Activated naive CD4-positive, alpha-beta T cell treated with anti-CD3 and anti-CD28 coated beads, Interleukin-2, amount 50 U/mL, for 72 hours (primary cell): ENCODE data around the gene MRPL4. TPM values are rescaled to one million over a fixed set of nuclear protein-coding genes. Genes with fewer than 3 reads are reported as not detected.

Source experiments
- ATAC-seq, 2 donors: fragments of 150-1000 bp; cut with Tn5 transposase; 2 replicates each; pipeline ENCODE4 v1.10.0; 2021; ENCODE audit warnings: mild to moderate bottlenecking in 2 of 2, moderate library complexity in 2 of 2
- DNase-seq, 2 donors: peaks; one replicate each; pipeline ENCODE4 v3.0.0; 2021 to 2022; ENCODE audit warnings: low spot score in 2 of 2
- H3K27ac Mint-ChIP-seq, 2 donors: one replicate each; pipeline ENCODE4 v1.8.0; 2022; ENCODE audit warnings: mild to moderate bottlenecking in 2 of 2, mixed read lengths in 2 of 2
- H3K36me3 Mint-ChIP-seq, 2 donors: one replicate each; pipeline ENCODE4 v1.8.0; 2022; ENCODE audit warnings: mixed read lengths in 2 of 2
- H3K9me3 Mint-ChIP-seq, 2 donors: one replicate each; pipeline ENCODE4 v1.8.0; 2022; ENCODE audit warnings: mixed read lengths in 2 of 2
- total RNA-seq, 2 donors: library from RNA; stranded (reverse); gene quantifications; one replicate each; pipeline ENCODE4 v1.2.3, GENCODE V29; 2022

MRPL4 gene
- total RNA-seq, 2 donors from 2014 or later: 79.0 to 121 TPM

DNA sequence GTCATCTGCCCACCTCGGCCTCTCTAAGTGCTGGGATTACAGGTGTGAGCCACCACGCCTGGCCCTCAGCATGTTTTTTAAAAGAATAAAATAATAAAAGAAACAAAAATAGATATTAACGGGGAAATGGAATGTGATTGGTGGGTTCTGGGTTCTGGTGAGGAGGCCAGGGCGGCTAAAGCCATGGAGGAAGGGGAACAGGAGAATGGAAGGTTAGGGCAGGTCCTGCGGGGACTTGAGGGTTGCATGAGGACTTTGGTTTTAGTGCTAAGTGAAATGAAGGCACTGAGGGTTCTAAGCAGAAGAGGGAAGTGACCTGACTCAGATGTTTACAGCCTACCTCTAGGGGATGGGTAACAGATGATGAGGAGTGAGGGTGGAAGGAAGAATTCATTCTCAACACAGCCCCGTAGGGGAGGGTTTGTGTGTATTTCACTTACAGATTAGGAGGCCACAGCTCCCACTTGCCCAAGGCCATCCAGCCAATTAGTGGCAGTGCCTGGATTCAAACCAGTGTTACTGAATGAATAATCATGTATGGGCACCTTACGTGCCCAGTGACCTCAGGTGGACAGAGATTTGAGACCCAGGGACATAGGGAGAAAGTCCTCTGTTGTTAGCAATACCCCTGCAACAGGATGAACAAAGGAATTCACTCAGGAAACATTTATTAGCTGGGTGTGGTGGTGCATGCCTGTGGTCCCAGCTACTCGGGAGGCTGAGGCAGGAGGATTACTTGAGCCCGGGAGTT is 6.7 kb upstream of the MRPL4 start:
- ATAC-seq: no peak
- no peaks in the 10 kb centered on the region for H3K9me3 Mint-ChIP-seq
- no peak for DNase-seq
- no peaks in the 10 kb centered on the region for H3K36me3 Mint-ChIP-seq
- H3K27ac Mint-ChIP-seq: no peak overlapping the region

DNA sequence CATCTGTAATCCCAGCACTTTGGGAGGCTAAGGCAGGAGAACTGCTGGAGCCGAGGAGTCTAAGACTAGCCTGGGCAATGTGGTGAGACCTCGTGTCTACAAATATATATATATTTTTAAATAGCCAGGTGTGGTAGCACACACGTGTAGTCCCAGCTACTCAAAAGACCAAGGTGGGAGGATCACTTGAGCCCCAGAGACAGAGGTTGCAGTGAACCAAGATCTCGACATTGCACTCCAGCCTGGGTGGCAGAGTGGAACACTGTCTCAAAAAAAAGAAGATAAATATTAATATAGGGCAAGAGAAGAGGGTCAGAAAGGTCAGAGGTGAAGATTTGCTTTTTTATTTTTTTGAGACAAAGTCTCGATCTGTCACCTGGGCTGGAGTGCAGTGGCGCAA is 5.5 kb upstream of the MRPL4 start:
- DNase-seq: no peak
- H3K9me3 Mint-ChIP-seq: no peaks in the 10 kb centered on the region
- no peak overlapping the region for H3K27ac Mint-ChIP-seq
- no peak for ATAC-seq
- no peaks in the 10 kb centered on the region for H3K36me3 Mint-ChIP-seq

DNA sequence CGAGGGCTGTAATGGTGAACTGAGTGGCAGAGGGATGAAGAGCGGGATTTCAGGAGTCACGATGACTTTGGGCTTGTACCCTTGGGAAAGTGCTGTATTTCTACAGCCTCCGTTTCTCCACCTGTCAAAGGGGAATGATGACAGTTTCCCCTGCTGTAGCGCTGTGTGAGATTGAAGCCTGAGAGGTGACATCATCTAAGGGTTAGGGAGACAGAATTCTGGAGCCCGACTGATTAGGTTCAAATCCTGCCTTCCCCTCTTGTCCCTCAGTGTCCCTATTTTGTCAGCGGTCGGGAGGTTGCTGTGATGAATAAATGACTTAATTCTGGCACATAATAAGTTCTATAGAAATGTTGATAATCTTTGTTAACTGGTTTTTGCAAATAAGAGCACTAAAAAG is 693 bp downstream of the MRPL4 start:
- no peak for DNase-seq
- ATAC-seq: no peak
- Mint-ChIP-seq H3K36me3 (peaks cover 21 to 34% of the 10 kb centered on the region in 2 donors), H3K9me3 (no peaks in the 10 kb centered on the region), H3K27ac (peak overlapping the region; percentile 95 to 97)

DNA sequence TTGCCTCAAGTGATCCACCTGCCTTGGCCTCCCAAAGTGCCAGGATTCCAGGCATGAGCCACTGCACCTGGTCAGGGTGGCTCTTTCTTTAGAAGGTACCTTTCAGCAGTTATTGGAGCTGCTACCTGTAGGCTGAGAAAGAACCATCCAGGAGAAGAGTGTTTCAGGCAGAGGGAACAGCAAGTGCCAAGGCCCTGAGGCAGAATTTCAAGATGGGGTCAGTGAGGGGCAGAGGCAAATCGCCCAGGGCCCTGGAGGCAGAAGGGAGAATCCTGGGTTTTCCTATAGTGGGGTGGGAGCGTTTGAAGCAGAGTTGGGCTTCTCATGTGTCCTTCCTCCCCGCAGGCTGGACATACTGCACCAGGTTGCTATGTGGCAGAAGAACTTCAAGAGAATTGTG is 2.2 kb downstream of the MRPL4 start:
- no peaks in the 10 kb centered on the region for H3K9me3 Mint-ChIP-seq
- DNase-seq: no peak
- H3K27ac Mint-ChIP-seq: peak overlapping the region in 1 of 2 donors; percentile 75
- no peak for ATAC-seq
- peaks cover 21 to 38% of the 10 kb centered on the region in 2 donors for H3K36me3 Mint-ChIP-seq

DNA sequence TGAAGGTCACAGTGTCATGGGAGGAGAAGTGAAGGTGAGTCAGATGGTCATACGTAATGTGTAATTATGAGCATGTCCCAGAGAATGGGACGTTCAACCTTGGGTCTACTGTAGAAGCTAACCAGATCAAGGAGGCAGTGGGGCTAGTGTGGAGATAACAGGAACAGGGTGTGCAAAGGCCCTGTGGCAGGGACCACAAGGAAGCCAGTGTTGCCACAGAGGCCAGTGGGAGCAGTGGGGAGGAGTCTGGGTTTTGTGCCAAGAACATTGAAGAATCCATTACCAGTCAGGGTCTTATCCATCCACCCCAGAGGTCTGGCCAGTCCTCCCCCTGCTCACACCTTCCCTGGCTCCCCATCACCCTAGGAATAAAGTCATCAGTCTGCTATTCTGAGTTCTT is 3.3 kb downstream of the MRPL4 start:
- Mint-ChIP-seq H3K9me3 (no peaks in the 10 kb centered on the region), H3K27ac (peak overlapping the region in 1 of 2 donors; percentile 75), H3K36me3 (peaks cover 21 to 38% of the 10 kb centered on the region in 2 donors)
- ATAC-seq (no peak), DNase-seq (no peak)

DNA sequence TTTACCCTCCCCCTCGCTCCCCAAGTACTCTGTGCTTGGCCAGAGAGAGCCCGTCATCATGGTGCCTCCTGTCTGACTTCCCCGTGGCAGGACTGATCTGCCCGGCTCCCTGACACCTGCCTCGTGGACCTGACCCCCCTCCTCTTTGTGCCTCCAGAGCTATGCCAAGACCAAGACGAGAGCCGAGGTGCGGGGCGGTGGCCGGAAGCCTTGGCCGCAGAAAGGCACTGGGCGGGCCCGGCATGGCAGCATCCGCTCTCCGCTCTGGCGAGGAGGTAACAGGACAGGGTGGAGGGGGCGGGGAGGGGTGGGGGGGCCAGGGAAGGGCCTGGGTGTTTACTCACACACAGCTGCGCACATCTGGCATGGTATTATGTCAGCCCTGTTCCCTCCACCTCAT is 4.5 kb downstream of the MRPL4 start:
- Mint-ChIP-seq H3K36me3 (peaks cover 21 to 38% of the 10 kb centered on the region in 2 donors), H3K9me3 (no peaks in the 10 kb centered on the region), H3K27ac (no peak overlapping the region)
- DNase-seq (no peak), ATAC-seq (no peak)

DNA sequence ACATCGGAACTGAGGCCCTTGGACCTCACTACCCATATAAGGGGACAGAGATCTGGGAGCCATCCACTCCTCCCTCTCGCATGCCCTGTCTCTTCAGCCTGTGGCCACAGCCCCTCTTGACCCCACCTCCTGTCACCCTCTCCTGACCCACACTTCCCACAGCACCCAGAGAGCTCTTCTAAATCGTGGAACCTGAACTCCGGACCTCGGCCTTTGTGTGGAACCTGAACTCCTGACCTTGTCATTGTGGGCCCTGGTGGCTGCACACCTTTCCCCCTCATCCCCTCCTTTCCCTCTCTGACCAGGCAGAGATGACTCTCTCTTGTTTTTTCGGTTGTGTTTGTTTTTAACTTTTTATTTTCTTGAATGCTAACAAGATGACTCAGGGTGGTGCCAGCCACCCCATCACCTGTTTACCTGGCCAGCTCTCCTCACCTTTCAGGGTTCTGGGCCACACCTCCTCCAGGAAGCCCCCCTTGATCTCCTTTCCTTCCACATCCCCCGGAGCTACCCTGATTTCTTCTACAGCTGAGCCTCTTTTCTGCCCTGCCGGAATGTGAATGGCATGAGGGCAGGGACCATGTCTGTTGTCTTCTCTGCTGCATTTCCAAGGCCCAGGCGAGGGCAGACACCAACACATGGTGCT is 5.1 kb downstream of the MRPL4 start:
- H3K36me3 Mint-ChIP-seq: peaks cover 17 to 34% of the 10 kb centered on the region in 2 donors
- no peaks in the 10 kb centered on the region for H3K9me3 Mint-ChIP-seq
- ATAC-seq (no peak), DNase-seq (no peak)
- peak overlapping the region in 1 of 2 donors; percentile 45 for H3K27ac Mint-ChIP-seq

DNA sequence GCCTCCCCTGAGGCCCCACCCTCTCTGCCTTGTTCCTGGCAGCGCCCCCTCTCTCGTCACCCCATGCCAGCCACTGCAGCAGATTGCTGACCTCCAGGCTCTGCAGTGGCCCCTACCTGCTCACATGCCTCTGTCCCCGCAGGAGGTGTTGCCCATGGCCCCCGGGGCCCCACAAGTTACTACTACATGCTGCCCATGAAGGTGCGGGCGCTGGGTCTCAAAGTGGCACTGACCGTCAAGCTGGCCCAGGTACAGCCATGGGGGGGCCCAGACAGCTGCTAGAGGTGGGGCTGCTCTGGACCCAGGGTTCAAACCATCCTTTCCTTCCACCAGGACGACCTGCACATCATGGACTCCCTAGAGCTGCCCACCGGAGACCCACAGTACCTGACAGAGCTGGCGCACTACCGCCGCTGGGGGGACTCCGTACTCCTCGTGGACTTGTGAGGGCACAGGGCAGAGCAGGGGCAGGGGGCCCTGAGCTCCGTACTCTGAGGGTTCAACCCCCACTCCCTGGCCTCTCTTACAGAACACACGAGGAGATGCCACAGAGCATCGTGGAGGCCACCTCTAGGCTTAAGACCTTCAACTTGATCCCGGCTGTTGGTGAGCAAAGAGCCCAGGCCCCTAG is 6.2 kb downstream of the MRPL4 start:
- DNase-seq: no peak
- Mint-ChIP-seq H3K36me3 (peaks cover 13 to 24% of the 10 kb centered on the region in 2 donors), H3K9me3 (no peaks in the 10 kb centered on the region), H3K27ac (peak overlapping the region in 1 of 2 donors; percentile 81)
- no peak for ATAC-seq

DNA sequence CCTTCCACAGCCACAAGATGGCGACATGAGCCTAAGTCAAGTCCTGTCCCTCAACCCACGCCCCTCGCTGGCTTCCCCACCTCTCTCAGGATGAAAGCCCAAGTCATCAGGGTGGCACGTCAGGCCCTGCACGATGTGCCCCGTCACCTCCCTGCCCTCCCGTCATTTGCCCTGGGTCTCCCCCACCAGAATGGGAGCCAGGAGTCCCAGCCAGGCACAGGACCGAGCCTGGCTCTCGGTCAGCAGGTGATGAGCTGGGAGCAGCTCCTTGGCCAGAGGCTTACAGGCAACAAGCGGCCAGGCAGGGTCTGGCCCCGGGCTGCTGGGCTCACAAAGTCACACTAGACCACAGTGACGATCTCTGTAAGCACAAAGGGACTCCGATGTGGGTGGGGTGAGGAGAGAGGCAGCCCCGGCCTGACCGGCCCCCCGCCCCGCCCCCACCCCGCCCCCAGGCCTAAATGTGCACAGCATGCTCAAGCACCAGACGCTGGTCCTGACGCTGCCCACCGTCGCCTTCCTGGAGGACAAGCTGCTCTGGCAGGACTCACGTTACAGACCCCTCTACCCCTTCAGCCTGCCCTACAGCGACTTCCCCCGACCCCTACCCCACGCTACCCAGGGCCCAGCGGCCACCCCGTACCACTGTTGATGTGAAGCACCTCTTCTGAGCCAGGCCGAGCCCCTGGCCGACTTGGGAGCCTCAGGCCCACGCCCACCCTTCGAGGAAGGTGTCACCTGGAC is 7.3 kb downstream of the MRPL4 start:
- peak; percentile 77 to 82 for ATAC-seq
- DNase-seq: peak; percentile 86 to 92
- no peaks in the 10 kb centered on the region for H3K9me3 Mint-ChIP-seq
- peak overlapping the region; percentile 84 to 91 for H3K27ac Mint-ChIP-seq
- peaks cover 13 to 15% of the 10 kb centered on the region in 2 donors for H3K36me3 Mint-ChIP-seq

DNA sequence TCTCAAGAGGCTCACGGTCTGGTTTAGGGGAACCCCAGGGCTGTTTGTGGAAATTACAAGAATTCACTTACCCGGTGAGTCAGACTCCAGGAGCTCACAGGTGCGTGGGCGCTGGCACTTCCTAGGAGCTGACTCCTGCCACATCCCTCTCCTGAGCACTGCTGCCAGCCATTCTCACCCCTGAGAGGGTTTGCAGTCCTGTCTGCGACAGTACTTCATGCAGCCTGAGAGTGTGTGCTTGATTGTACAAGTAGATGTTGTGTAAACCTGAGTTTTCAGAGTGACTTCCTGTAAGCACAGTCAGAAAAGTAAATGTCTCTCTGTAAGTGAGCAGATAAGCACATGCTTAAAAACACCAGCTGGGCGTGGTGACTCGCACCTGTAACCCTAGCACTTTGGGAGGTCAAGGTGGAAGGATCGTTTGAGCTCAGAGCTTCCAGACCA is 8.1 kb downstream of the MRPL4 start:
- DNase-seq (peak; percentile 59 to 78), ATAC-seq (peak; percentile 74 to 81)
- peaks cover 11 to 12% of the 10 kb centered on the region in 2 donors for H3K36me3 Mint-ChIP-seq
- H3K27ac Mint-ChIP-seq: peak overlapping the region; percentile 84 to 91
- no peaks in the 10 kb centered on the region for H3K9me3 Mint-ChIP-seq

DNA sequence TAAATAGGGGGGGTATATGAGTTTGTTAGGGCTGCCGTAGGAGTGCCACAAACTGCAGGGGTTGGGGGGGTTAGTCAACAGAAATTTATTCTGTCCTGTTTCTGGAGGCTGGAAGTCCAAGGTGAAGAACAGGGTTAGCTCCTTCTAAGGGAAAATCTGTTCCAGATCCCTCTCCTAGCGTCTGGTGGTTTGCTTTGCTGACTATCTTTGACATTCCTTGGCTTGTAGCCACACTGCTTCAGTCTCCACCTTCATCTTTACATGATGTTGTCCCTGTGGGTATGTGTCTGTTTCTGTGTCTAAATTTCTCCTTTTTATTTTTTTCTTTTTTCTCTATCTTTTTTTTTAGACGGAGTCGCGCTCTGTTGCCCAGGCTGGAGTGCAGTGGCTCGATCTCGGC is 10.8 kb downstream of the MRPL4 start:
- peaks cover 0 to 4% of the 10 kb centered on the region in 2 donors for H3K36me3 Mint-ChIP-seq
- H3K9me3 Mint-ChIP-seq: no peaks in the 10 kb centered on the region
- no peak overlapping the region for H3K27ac Mint-ChIP-seq
- no peak for DNase-seq
- no peak for ATAC-seq

DNA sequence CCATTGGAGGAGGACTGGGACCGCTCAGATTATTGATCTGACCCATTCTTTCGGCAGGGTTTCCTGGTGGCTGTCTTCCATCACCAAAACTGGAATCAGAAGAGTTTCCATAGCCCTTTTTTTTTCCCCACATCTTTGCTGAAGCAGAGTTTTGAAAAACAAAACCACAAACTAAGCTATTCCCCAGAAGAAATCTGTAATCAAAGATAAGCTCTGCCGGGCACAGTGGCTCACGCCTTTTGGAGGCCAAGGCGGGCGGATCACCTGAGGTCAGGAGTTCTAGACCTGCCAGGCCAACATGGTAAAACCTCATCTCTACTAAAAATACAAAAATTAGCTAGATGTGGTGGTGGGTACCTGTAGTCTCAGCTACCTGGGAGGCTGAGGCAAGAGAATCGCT is 14.7 kb downstream of the MRPL4 start:
- Mint-ChIP-seq H3K9me3 (no peaks in the 10 kb centered on the region), H3K27ac (no peak overlapping the region), H3K36me3 (peaks cover 0 to 5% of the 10 kb centered on the region in 2 donors)
- no peak for ATAC-seq
- no peak for DNase-seq

DNA sequence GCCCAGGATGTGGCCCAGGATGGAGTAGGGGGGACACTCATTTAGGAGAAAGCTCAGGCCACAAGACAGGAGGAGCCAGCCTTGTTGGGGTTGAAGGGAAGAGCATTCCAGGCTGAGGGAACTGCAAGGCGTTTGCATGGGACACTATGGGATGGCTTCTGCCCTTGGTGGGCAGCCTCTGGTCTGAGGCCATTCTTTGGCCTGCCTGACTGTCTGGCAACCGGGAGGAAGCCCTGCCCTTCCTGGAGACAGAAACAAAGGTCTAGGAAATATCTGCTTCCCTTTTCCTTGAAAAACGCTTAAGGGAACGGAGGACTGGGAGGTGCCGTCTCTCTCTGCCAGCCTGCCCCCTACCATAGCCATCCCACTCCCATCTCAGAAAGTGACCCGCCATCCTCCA is 16.1 kb downstream of the MRPL4 start:
- Mint-ChIP-seq H3K9me3 (no peaks in the 10 kb centered on the region), H3K36me3 (peaks cover 0 to 5% of the 10 kb centered on the region in 2 donors), H3K27ac (no peak overlapping the region)
- no peak for DNase-seq
- no peak for ATAC-seq

DNA sequence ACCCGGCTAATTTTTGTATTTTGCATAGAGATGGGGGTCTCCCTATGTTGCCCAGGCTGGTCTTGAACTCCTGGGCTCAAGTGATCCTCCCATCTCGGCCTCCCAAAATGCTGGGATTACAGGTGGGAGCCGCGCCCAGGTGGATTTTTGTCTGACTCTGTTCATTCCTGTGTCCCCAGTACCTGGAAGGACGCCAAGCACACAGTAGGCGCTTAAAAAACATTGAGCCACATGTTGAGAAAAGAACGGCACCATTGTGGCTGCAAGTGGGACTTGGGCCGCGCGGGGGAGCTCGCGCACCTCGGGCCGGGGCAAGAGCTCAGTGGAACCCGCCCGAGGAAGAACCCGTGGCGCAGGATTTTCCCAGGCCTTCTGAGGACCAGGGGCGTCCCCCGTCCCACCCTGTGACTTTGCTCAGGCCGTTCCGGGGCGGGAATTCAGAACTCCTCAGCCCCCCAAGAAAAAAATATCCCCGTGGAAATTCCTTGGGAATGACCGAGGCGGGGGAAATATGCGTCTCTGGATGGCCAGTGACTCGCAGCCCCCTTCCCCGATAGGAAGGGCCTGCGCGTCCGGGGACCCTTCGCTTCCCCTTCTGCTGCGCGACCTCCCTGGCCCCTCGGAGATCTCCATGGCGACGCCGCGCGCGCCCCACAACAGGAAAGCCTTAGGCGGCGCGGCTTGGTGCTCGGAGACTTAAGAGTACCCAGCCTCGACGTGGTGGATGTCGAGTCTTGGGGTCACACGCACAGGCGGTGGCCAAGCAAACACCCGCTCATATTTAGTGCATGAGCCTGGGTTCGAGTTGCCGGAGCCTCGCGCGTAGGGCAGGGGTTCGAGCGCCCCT is 17.5 kb downstream of the MRPL4 start:
- peak overlapping the region; percentile 95 to 99 for H3K27ac Mint-ChIP-seq
- peak; percentile 58 to 76 for ATAC-seq
- peaks cover 5 to 8% of the 10 kb centered on the region in 2 donors for H3K36me3 Mint-ChIP-seq
- no peaks in the 10 kb centered on the region for H3K9me3 Mint-ChIP-seq
- DNase-seq: peak; percentile 90 to 97

DNA sequence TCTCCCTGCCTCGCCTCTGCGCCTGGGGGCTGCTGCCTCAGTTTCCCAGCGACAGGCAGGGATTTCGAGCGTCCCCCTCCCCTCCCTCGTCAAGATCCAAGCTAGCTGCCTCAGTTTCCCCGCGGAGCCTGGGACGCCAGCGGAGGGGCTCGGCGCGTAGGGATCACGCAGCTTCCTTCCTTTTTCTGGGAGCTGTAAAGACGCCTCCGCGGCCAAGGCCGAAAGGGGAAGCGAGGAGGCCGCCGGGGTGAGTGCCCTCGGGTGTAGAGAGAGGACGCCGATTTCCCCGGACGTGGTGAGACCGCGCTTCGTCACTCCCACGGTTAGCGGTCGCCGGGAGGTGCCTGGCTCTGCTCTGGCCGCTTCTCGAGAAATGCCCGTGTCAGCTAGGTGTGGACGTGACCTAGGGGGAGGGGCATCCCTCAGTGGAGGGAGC is 18.2 kb downstream of the MRPL4 start:
- ATAC-seq (peak; percentile 70 to 83), DNase-seq (peak; percentile 75 to 92)
- Mint-ChIP-seq H3K9me3 (no peaks in the 10 kb centered on the region), H3K27ac (peak overlapping the region; percentile 95 to 99), H3K36me3 (peaks cover 5 to 12% of the 10 kb centered on the region in 2 donors)
